Measurements from ENCODE around the gene C14orf180.

C14orf180 gene

DNA sequence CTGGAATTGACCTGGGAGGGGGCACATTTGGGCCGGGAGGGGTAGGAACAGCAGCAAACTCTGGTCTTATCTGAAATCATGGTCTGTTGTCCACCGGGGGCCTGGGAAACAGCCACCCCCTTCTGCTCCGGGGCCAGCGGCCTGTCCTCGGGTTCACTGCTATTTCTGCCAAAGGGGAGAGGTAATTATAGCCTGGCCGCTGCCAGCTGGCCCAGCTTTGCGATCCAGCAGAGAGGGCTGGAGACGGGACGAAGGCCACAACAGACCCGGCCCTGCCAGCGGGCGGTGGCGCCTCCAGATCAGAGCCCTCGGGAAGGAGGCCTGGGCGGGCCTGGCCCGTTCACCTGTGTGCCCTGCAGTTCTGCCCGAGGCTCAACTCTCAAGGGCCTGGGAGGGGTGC is at the start of gene C14orf180:
TSS of gene C14orf180 (plus strand) at position 258 of the 400 bp plus-strand sequence. CDS start 6,667 bp downstream, outside the sequence.
- H3K27me3 ChIP-seq (ENCODE audit: control insufficient read depth, insufficient read depth, low read length) = peaks cover 3% of the 10 kb centered on the region
- no peaks in the 10 kb centered on the region for H3K36me3 ChIP-seq (ENCODE audit: control insufficient read depth, insufficient read depth, low read length)
- no peak within 1 kb of the TSS for H3K27ac ChIP-seq (ENCODE audit: low read depth, low read length)
- no peak within 1 kb of the TSS for H3K4me3 ChIP-seq (ENCODE audit: low read length)
- H3K4me1 ChIP-seq (ENCODE audit: control insufficient read depth, insufficient read depth, low read length) = no peaks in the 10 kb centered on the region
- no peak within 1 kb of the TSS for H3K9ac ChIP-seq (ENCODE audit: low read length)

DNA sequence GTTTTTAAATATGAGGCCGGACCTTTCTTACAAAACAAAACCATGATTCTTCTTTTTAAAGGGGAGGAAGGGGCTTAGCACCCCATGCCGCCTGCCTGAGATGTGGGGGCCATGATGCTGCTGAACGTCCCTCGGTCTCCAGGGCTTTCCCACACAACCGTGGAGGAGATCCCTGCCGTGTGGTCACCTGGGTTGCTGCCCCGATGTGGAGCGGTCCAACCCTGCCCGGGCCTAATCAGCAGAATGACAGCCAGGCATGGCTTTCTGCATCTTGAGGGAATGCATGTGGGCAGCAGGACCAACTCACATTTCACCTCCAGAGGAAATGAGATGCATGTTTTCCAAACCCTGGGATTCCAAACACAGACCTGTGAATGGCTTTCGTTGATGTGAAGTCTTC is 48.9 kb upstream of the C14orf180 start:
- no peaks in the 10 kb centered on the region for H3K4me1 ChIP-seq (ENCODE audit: control insufficient read depth, insufficient read depth, low read length)
- H3K36me3 ChIP-seq (ENCODE audit: control insufficient read depth, insufficient read depth, low read length) = no peaks in the 10 kb centered on the region
- no peak overlapping the region for H3K9ac ChIP-seq (ENCODE audit: low read length)
- H3K27me3 ChIP-seq (ENCODE audit: control insufficient read depth, insufficient read depth, low read length) = no peaks in the 10 kb centered on the region
- no peak overlapping the region for H3K4me3 ChIP-seq (ENCODE audit: low read length)
- H3K27ac ChIP-seq (ENCODE audit: low read depth, low read length) = no peak overlapping the region

DNA sequence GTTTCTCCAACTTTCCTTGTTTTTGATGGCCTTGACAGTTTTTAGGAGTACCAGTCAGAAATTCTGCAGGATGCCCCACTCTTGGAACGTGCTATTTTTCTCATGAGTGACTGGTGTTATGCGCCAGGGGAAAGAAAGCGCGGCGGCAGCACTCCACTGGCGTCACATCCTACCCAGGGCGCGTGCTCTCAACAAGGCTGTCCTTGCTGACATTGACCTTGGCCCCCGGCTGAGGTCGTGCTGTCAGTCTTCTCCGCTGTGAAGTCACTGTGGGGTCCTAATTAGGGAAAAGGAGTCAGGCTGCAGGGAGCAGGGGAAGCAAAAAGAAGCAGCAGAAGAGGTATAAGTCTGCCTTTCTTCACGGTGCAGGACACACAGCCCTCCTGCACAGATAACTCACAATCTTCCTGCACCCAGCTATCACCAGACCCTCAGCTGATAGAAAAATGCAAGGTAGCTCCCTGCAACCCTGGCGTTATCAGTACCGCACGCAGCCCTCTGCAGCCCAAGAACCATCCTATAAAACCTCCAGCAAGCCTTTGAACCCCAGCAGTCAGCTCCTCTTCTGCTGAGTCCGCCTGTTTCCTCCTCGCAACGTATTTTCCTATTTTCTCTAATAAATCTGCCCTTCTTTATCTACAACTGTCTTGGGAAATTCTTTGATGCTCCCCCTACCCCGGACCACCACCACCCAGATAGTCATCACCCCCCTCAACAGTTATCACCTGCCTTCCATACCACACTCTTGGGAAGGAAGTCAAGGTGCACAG is 48.0 kb upstream of the C14orf180 start:
- no peak overlapping the region for H3K27ac ChIP-seq (ENCODE audit: low read depth, low read length)
- H3K27me3 ChIP-seq (ENCODE audit: control insufficient read depth, insufficient read depth, low read length) = no peaks in the 10 kb centered on the region
- no peaks in the 10 kb centered on the region for H3K36me3 ChIP-seq (ENCODE audit: control insufficient read depth, insufficient read depth, low read length)
- H3K9ac ChIP-seq (ENCODE audit: low read length) = no peak overlapping the region
- H3K4me1 ChIP-seq (ENCODE audit: control insufficient read depth, insufficient read depth, low read length) = no peaks in the 10 kb centered on the region
- H3K4me3 ChIP-seq (ENCODE audit: low read length) = no peak overlapping the region

DNA sequence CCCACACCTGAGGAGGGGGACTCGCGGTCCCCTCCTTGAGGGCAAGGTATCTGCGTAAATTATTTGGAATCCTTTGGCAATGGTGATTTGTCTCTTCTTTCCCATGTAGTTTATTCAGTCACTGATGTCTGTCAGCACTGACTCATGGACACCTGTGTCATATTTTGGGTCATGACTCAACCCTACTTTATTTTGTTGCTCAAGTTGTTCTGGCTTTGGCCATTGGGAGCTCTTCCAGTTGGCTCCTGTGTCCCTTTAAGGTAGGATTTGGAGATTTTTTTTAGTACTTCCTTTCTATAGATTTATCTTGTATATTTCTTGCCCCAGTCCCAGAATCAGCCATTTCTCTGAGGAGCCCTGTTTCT is 47.4 kb upstream of the C14orf180 start:
- Histone ChIP-seq H3K27ac (ENCODE audit: low read depth, low read length) (no peak overlapping the region), H3K36me3 (ENCODE audit: control insufficient read depth, insufficient read depth, low read length) (no peaks in the 10 kb centered on the region), H3K9ac (ENCODE audit: low read length) (no peak overlapping the region), H3K4me3 (ENCODE audit: low read length) (no peak overlapping the region), H3K4me1 (ENCODE audit: control insufficient read depth, insufficient read depth, low read length) (no peaks in the 10 kb centered on the region), H3K27me3 (ENCODE audit: control insufficient read depth, insufficient read depth, low read length) (no peaks in the 10 kb centered on the region)

DNA sequence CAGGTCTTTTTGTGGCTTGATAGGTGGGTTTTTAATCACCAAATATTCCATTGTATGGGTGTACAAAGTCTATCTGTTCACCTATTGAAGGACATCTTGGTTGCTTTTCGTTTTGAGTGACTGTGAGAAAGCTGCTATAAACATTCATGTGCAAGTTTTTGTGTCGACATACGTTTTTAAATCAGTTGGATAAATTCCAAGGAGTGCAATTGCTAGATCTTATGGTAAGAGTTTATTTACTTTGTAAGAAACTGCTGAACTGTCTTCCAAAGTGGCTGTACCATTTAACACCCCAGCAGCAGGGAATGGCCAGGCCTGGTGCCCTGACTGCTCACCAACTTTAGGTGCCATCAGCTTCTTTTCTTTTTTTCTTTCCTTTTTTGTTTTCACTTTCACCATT is 45.5 kb upstream of the C14orf180 start:
- Histone ChIP-seq H3K9ac (ENCODE audit: low read length) (no peak overlapping the region), H3K27ac (ENCODE audit: low read depth, low read length) (no peak overlapping the region), H3K4me3 (ENCODE audit: low read length) (no peak overlapping the region), H3K36me3 (ENCODE audit: control insufficient read depth, insufficient read depth, low read length) (no peaks in the 10 kb centered on the region), H3K4me1 (ENCODE audit: control insufficient read depth, insufficient read depth, low read length) (no peaks in the 10 kb centered on the region), H3K27me3 (ENCODE audit: control insufficient read depth, insufficient read depth, low read length) (no peaks in the 10 kb centered on the region)

DNA sequence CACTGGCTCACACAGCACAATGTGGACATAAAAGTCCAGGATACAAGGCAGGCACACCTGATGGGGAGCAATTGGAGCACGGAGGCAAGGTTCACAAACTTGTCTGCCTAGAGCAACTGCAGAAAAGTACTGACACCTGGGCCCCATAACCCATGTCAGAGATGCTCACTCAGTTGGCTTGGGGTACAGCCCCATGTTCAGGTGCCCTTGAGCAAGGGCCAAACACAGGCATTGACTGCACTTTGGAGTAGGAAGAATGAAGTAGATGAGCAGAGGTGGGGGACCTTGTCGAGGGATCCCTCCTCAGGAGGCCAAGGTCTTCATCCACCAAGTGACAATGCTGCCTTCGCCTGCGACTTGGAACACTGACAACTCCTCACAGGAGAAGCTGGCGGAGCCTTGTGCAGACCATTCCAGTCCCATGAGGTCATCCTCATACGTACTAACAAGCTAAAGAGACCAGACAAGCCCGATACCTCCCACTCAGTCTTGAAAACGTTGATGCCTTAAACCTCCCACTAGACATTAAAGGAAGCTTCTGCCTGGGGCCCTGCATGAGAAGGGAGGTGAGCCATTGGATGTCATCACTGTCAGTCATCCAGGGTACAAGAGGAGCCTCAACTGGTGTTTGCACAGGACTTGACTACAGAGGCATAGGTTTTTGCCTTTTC is 42.5 kb upstream of the C14orf180 start:
- no peaks in the 10 kb centered on the region for H3K4me1 ChIP-seq (ENCODE audit: control insufficient read depth, insufficient read depth, low read length)
- H3K4me3 ChIP-seq (ENCODE audit: low read length) = no peak overlapping the region
- no peak overlapping the region for H3K27ac ChIP-seq (ENCODE audit: low read depth, low read length)
- H3K9ac ChIP-seq (ENCODE audit: low read length) = no peak overlapping the region
- no peaks in the 10 kb centered on the region for H3K27me3 ChIP-seq (ENCODE audit: control insufficient read depth, insufficient read depth, low read length)
- no peaks in the 10 kb centered on the region for H3K36me3 ChIP-seq (ENCODE audit: control insufficient read depth, insufficient read depth, low read length)

DNA sequence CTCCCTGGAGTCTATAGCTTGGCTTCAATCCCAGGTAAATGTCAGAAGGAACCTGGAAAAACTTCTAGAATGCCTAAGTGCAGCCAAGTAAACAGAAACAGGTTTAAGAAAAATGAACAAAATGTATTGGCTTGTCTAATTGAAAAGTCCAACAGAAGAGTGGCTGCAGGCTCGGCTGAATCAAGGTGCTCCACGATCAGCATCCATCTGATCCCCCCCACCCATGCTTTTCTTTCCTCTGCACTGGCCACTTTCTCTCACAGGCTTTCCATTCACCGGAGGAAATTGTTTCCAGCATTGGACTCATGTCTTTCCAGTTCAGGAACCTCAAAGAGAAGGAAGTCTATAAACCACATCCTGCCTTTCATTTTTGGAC is 42.0 kb upstream of the C14orf180 start:
- H3K9ac ChIP-seq (ENCODE audit: low read length) = no peak overlapping the region

DNA sequence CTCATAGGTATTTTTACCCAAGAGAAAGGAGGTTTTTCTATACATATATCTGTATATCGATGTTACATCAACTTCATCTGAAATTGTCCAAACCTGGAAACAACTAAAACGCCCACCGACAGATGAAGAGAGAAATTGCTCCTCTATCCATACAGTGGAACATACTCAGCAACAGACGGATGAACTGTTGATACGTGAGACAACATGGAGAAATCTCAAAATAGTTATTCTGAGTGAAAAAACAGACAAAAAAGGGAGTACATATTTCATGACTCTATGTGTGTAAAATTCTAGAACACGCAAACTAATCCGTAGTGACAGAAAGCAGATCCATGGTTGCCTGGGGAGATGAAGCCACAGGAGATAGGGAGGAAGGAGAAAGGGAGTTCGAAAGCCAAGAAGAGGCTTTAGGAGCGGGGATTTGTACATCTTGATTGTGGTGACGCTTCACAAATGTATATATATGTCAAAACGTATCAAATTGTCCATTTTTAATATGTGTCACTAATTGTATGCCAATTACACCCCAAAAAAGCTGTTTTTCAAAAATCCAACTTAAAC is 37.6 kb upstream of the C14orf180 start:
- no peaks in the 10 kb centered on the region for H3K4me1 ChIP-seq (ENCODE audit: control insufficient read depth, insufficient read depth, low read length)
- no peaks in the 10 kb centered on the region for H3K36me3 ChIP-seq (ENCODE audit: control insufficient read depth, insufficient read depth, low read length)
- peaks cover 5% of the 10 kb centered on the region for H3K27me3 ChIP-seq (ENCODE audit: control insufficient read depth, insufficient read depth, low read length)
- H3K4me3 ChIP-seq (ENCODE audit: low read length) = no peak overlapping the region
- no peak overlapping the region for H3K27ac ChIP-seq (ENCODE audit: low read depth, low read length)
- H3K9ac ChIP-seq (ENCODE audit: low read length) = no peak overlapping the region

More for the DNA sequence above, 42.0 kb upstream of the C14orf180 start:
- no peaks in the 10 kb centered on the region for H3K36me3 ChIP-seq (ENCODE audit: control insufficient read depth, insufficient read depth, low read length)
- no peaks in the 10 kb centered on the region for H3K4me1 ChIP-seq (ENCODE audit: control insufficient read depth, insufficient read depth, low read length)
- H3K27ac ChIP-seq (ENCODE audit: low read depth, low read length) = no peak overlapping the region
- no peak overlapping the region for H3K4me3 ChIP-seq (ENCODE audit: low read length)
- no peaks in the 10 kb centered on the region for H3K27me3 ChIP-seq (ENCODE audit: control insufficient read depth, insufficient read depth, low read length)

DNA sequence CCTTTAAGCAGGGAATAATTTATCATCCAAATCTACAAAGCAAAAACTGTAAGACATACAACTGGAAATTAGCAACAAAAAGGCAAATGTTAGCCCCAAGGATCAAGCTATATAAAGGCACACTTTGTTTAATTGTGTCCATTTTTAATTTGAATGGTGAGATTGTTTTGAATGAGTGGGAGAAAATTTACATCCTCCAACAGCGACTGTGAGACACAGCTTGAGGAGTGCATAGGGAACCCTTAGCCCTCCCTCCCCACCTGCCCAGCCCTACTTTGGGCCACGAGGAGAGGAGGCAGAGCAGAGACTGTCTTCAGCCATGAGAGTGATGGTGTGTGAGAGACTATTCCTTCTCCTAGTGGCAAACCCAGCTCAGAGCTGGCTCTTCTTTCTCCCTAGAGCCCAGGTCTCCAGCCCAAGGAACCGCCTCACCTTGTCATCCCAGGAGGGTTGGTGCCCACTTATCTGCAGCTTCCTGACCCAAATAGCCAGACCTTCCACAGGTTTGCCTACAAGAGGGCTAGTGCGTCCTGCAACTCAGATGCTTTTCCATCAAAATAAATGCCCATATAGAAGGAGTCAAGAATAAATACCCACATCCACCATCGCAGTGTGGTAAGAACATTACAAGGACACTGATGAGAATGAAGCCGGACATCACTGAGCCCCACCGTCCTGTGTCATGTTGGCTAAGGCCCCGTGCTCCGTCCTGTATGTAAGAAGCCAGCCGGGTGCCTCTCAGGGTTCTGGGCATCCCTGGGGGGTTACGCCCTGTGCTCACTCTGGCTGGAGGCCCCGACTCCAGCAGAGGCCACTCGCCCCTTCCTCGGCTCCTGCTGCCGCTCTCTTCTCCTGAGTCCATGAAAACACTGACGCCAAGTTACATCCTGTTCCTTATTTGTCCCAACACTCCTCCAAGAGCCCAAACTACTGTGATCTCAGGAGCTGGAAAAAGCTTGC is 36.4 kb upstream of the C14orf180 start:
- H3K27me3 ChIP-seq (ENCODE audit: control insufficient read depth, insufficient read depth, low read length) = peaks cover 5% of the 10 kb centered on the region
- H3K9ac ChIP-seq (ENCODE audit: low read length) = no peak overlapping the region
- H3K36me3 ChIP-seq (ENCODE audit: control insufficient read depth, insufficient read depth, low read length) = no peaks in the 10 kb centered on the region
- no peaks in the 10 kb centered on the region for H3K4me1 ChIP-seq (ENCODE audit: control insufficient read depth, insufficient read depth, low read length)
- H3K4me3 ChIP-seq (ENCODE audit: low read length) = no peak overlapping the region
- no peak overlapping the region for H3K27ac ChIP-seq (ENCODE audit: low read depth, low read length)

DNA sequence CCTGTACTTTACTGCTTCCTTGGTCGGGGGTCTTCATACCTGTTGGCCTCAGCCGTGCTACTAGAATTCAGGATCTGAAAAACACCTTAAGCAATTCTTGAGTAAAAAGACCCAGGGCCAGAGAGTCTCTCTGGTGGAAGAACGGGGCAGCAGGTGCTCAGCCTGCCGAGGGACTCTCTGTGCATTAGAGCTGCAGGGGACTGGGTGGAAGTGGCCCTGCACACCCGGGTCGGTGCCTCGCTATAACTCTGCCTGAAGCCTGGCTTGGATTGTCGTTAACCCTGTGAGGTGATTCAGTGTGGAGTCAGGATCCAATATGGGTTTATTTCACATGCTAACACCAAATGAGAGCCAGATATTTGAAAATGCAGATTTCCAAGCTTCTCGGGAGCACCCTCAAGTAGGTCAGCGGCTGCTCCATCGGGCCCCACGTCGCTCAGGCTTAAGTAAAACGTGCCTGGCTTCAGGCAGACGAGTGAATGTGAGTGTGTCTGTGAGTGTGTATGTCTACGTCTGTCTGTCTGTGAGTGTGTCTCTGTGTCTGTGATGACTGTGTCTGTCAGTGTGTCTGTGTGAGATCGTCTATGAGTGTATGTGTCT is 35.1 kb upstream of the C14orf180 start:
- Histone ChIP-seq H3K36me3 (ENCODE audit: control insufficient read depth, insufficient read depth, low read length) (no peaks in the 10 kb centered on the region), H3K9ac (ENCODE audit: low read length) (no peak overlapping the region), H3K27me3 (ENCODE audit: control insufficient read depth, insufficient read depth, low read length) (peaks cover 5% of the 10 kb centered on the region), H3K4me3 (ENCODE audit: low read length) (no peak overlapping the region), H3K27ac (ENCODE audit: low read depth, low read length) (no peak overlapping the region), H3K4me1 (ENCODE audit: control insufficient read depth, insufficient read depth, low read length) (no peaks in the 10 kb centered on the region)

DNA sequence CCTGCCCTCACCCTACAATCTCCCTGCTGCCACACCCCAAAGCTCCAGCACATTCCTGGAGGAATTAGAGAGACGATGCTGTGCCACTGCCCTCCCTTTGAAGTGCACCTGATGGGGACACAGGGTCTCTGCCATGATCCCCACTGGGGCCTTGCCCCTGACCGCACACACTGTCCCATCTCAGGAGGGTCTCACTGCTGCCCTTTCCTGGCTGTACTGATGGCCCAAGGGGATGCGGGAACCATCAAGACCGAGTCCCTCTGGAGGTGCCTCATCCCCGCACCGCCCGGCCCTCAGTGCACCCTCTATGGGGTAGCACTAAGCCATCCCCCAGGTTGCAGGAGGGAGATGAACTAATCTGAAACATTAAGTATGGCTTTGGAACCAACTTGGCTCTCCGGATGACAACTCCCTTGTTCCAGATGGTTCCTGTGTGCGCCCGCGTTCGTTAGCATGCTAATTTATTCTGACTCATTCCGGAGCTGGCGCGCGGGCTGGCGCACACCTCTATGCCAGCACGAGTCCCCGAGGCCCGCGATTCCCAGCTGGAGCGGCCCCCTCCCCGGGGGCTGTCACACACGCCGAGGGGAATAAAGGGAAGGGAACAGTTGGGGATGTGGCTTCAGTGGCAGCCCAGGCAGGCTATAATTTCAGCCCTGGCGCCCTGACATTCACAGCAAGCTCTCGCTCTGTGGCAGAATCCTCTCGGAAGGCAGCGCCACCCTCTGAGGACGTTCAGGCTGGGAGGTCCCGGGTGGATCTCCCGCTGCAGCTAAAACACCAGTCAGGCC is 34.2 kb upstream of the C14orf180 start:
- Histone ChIP-seq H3K4me1 (ENCODE audit: control insufficient read depth, insufficient read depth, low read length) (no peaks in the 10 kb centered on the region), H3K27ac (ENCODE audit: low read depth, low read length) (no peak overlapping the region), H3K4me3 (ENCODE audit: low read length) (no peak overlapping the region), H3K9ac (ENCODE audit: low read length) (no peak overlapping the region), H3K27me3 (ENCODE audit: control insufficient read depth, insufficient read depth, low read length) (peaks cover 5% of the 10 kb centered on the region), H3K36me3 (ENCODE audit: control insufficient read depth, insufficient read depth, low read length) (no peaks in the 10 kb centered on the region)
